Keratinocyte (primary cell): ENCODE data around the gene KLF3.

ENCODE experiments used
- CTCF ChIP-seq, 3 experiments: IDR thresholded peaks in 1 of 3; conservative IDR thresholded peaks in 1 of 3; optimal IDR thresholded peaks in 1 of 3; 2 replicates in 2 of 3; 3 replicates in 1 of 3; pipeline versions ENCODE3 to v1.5.1; 2011; ENCODE audit warnings: low read length in 3 of 3, mild to moderate bottlenecking in 3 of 3, moderate library complexity in 2 of 3, control low read depth in 1 of 3, inconsistent platforms in 1 of 3; ENCODE audit not compliant: insufficient read depth in 2 of 3; ENCODE audit errors: extremely low read depth in 1 of 3
- EZH2 ChIP-seq: IDR thresholded peaks from one replicate; pipeline ENCODE4 v1.6.1; 2012; ENCODE audit warnings: inconsistent platforms, mild to moderate bottlenecking, low read length, moderate library complexity

- TF ChIP-seq CTCF (optimal IDR thresholded peaks at IDR 0.05 in 1 of 3, IDR thresholded peaks at IDR 0.05 in 1 of 3, conservative IDR thresholded peaks at IDR 0.05 in 1 of 3; ENCODE audit: extremely low read depth in 1 of 3, insufficient read depth in 2 of 3, low read length in 3 of 3) (no peak), EZH2 (no peak)
Measured at GRCh38 chr4:38734911-38735310, 70.9 kb downstream of the KLF3 start.
